GM06990 (cell line): ENCODE measurements around the gene PLA2G2E.

Source experiments
- DNase-seq: peaks from one replicate; pipeline ENCODE4 v3.0.0-alpha.2; 2011; ENCODE audit not compliant: insufficient read length; ENCODE audit errors: extremely low read depth
- H3K27me3 ChIP-seq: replicated peaks from 2 replicates; pipeline ENCODE4 v1.6.0; 2011; ENCODE audit warnings: low read length; ENCODE audit not compliant: control insufficient read depth, insufficient read depth
- H3K36me3 ChIP-seq: 2 replicates; pipeline ENCODE4 v1.5.1; 2011; ENCODE audit warnings: low read length; ENCODE audit not compliant: control insufficient read depth, insufficient read depth
- H3K4me3 ChIP-seq: replicated peaks from 2 replicates; pipeline ENCODE4 v1.5.1; 2011; ENCODE audit warnings: low read depth, mild to moderate bottlenecking, control low read depth, low read length
- TF ChIP-seq, protein P1 (sequence below): IDR thresholded peaks from 2 replicates; pipeline ENCODE4 v1.5.1; 2011; ENCODE audit warnings: low read length, control low read depth, mild to moderate bottlenecking, inconsistent platforms; ENCODE audit not compliant: insufficient read depth, poor library complexity, severe bottlenecking

PLA2G2E gene

DNA sequence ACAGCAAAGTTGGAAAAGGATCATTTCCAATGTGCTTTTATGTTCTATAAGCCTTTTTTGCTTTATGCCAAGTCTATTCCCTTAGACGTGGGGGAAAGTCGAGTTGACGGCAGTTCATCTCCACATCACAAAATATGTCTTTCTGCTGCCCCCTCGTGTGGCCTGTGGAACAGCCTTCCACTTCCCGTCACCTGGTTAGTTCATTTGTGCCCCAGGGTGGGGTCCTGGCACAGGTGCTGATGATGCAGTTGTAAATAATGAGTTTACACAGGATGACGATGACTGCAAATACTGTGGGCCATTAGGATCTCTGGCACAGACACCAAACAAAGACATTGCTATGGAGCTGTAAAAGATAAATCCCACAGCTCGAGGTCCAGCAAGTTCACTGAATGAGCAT, 51.2 kb downstream of the PLA2G2E start:
- Histone ChIP-seq H3K36me3 (no peaks in the 10 kb centered on the region), H3K4me3 (no peak overlapping the region), H3K27me3 (no peaks in the 10 kb centered on the region)
- no peak for DNase-seq
- TF ChIP-seq, protein P1, sequence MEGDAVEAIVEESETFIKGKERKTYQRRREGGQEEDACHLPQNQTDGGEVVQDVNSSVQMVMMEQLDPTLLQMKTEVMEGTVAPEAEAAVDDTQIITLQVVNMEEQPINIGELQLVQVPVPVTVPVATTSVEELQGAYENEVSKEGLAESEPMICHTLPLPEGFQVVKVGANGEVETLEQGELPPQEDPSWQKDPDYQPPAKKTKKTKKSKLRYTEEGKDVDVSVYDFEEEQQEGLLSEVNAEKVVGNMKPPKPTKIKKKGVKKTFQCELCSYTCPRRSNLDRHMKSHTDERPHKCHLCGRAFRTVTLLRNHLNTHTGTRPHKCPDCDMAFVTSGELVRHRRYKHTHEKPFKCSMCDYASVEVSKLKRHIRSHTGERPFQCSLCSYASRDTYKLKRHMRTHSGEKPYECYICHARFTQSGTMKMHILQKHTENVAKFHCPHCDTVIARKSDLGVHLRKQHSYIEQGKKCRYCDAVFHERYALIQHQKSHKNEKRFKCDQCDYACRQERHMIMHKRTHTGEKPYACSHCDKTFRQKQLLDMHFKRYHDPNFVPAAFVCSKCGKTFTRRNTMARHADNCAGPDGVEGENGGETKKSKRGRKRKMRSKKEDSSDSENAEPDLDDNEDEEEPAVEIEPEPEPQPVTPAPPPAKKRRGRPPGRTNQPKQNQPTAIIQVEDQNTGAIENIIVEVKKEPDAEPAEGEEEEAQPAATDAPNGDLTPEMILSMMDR, result no peak
